Hindlimb muscle (tissue), 1 donor: ENCODE results near the gene CCDC32. TPM values are rescaled to one million over a fixed set of nuclear protein-coding genes. Genes with fewer than 3 reads are reported as not detected.
"Not testable (repeated sequence)": the region's sequence is repeated elsewhere in the genome, so short reads cannot be mapped to it uniquely, and the experiment has no call there.

Experiments used
- DNase-seq: peaks from one replicate; pipeline ENCODE4 v3.0.0-alpha.2; 2013
- polyA plus RNA-seq: library from polyadenylated mRNA; unstranded; fragments of 120-200 nt; gene quantifications from one replicate; pipeline ENCODE4 v1.2.1, GENCODE V29; 2013; ENCODE audit not compliant: insufficient read length

CCDC32 gene
- 21.0 TPM for polyA plus RNA-seq

- peak; percentile 98 for DNase-seq
Observed at GRCh38 chr15:40564591-40565332, at the start of gene CCDC32. Gene CCDC32 (minus strand): TSS chr15:40565042. CDS start chr15:40563015, 2,027 bp downstream.

DNA sequence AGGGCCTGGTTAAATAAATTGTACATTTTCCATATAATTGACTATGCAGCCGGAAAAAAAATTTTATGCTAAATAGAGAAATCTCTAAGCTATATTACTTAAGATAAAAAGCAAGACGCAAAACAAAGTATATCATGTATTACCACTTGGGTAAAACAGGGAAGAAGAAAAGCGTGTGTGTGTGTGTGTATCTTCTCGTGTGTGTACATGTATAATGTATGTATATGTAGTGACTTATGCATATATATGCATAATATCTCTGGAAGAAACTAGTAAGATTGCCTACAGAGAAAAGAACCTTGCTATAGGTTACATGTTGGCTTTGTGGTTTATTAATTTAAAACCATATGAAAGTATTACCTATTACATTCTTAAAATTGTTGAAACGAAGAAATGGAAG lies 48.2 kb upstream of the CCDC32 start:
- DNase-seq: no peak

DNA sequence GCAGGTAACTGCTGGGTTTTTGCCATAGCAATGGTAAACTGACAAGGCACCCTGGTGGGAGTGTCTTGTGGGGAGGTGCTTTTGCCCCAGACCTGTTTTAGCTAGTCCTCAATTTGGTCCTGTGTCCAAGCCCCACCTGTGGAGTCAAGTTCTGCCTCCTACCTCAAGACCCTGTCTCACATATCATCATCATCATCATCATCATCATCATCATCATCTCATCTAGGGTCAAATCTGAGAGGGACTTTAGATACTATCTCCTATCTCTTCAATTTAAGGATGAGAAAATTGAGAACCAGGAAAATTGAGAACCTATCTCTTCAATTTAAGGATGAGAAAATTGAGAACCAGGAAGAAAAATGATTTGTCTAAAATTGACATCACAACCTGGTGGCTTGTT lies 39.1 kb upstream of the CCDC32 start:
- no peak for DNase-seq

- DNase-seq: no peak
Observed at GRCh38 chr15:40600956-40601355, 36.1 kb upstream of the CCDC32 start.

DNA sequence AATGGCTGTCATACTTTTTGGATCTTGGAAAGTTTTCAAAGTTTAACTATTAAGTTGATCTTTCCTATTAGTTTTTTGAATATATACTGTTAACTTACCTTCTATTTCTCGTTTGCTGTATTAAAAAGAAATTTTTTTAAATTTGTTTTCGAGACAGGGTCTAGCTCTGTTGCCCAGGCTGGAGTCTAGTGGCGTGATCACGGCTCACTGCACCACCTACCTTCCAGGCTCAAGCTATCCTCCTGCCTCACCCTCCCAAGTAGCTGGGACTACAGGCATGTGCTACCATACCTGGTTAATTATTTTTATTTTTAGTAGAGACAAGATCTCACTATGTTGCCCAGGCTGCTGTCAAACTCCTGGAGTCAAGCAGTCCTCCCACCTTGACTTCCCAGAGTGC lies 33.8 kb upstream of the CCDC32 start:
- DNase-seq: no peak

DNA sequence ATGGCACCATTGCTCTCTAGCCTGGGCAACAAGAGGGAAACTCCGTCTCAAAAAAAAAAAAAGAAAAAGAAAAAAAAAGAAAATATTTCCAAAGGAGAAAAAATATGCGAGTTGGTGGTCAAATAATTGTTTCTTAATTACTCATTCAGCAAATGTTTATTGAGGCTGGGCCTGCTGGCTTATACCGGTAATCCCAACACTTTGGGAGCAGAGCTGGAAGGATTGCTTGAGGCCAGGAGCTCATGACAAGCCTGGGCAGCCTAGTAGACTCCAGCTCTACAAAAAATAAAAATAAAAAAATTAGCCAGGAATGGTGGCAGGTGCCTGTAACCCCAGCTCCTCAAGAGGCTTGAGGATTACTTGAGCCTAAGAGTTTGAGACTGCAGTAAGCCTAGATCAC lies 33.3 kb upstream of the CCDC32 start:
- no peak for DNase-seq

DNA sequence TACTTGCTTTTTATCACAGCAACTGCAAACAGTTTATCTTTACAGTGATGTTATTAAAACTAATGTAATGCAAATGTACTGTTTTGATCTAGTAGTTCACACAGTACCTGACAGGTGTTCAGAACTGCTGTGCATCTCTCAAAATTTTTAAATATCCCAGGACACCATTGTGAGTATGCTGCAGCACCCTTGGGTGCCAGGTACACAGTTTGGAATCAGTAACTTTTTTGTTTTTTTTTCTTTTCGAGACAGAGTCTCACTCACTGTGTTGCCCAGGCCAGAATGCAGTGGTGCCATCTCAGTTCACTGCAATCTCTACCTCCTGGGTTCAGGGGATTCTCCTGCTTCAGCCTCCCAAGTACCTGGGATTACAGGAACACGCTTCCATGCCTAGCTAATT lies 32.2 kb upstream of the CCDC32 start:
- no peak for DNase-seq

- no peak for DNase-seq
Observed at GRCh38 chr15:40595773-40596172, 30.9 kb upstream of the CCDC32 start.

- DNase-seq: no peak
Observed at GRCh38 chr15:40595219-40595618, 30.4 kb upstream of the CCDC32 start.

GRCh38 chr15:40594429-40594836 lies 29.6 kb upstream of the CCDC32 start:
- peak; percentile 63 for DNase-seq

GRCh38 chr15:40593588-40594428 lies 29.0 kb upstream of the CCDC32 start, which contains the start of gene KNL1:
Gene KNL1 (plus strand): TSS chr15:40594249. CDS start chr15:40602932, 8,683 bp downstream.
- DNase-seq: peak; percentile 96

DNA sequence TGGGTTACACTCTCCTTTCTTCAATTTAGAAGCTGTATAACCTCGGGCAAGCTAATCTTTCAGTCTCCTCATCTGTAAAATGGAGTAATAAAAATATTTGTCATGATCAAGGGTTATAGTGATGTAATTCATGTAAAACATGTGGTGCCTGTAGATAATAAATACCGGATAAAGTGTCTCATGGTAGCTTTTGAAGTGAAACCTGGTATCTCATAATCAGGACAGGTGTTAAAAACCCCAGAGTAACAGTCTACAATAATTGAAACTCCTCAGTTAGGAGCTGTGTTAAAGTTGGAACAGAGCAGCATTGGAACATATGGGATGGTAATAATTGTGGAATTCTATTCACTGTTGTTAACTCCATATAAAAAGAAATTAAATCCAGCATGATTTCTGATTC lies 28.3 kb upstream of the CCDC32 start:
- DNase-seq: no peak

DNA sequence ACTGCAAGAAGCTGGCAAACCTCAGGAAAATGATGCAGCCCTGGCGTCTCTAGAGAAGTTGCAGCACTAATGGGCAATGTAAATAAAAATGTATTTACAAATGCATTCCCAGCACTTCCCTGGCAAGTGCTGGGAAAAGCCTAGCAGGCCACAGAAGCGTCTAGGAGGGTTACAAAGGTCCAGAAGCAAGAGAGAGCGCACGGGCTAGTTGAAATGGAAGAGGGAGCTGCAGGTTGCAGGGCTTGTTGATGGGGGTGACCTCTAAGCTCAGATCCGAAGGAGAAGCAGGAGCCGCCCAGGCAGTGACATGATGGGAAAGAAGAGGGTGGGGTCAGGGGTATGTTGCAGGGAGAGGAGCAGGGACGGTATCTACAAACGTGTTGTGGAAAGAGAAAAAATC lies 26.5 kb upstream of the CCDC32 start:
- DNase-seq: no peak

- no peak for DNase-seq
Observed at GRCh38 chr15:40590667-40591050, 25.8 kb upstream of the CCDC32 start.

- peak; percentile 49 for DNase-seq
Observed at GRCh38 chr15:40584191-40584590, 19.3 kb upstream of the CCDC32 start.

- DNase-seq: peak; percentile 65
Observed at GRCh38 chr15:40582726-40583246, 17.9 kb upstream of the CCDC32 start.

GRCh38 chr15:40581796-40582195 lies 17.0 kb upstream of the CCDC32 start:
- DNase-seq: not testable (repeated sequence)

DNA sequence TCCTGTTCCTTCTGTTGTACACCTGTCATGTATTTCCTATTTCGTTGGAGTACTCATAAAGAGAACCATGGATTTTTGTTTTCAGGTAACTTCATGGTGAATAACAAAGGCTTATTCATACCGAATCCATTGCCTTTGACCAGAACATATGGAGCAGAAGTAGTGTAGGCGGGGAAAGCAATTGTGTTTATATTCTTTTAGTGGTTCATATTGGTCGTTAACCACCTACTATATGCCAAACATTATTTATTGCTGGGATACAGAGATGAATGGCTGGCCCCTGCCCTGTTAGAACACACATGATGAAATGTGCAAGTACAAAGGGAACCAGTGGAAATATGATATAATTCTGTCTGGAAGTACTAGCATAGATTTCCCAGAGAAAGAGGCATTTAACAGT lies 14.1 kb upstream of the CCDC32 start:
- no peak for DNase-seq

GRCh38 chr15:40576914-40577313 lies 12.1 kb upstream of the CCDC32 start:
- not testable (repeated sequence) for DNase-seq

DNA sequence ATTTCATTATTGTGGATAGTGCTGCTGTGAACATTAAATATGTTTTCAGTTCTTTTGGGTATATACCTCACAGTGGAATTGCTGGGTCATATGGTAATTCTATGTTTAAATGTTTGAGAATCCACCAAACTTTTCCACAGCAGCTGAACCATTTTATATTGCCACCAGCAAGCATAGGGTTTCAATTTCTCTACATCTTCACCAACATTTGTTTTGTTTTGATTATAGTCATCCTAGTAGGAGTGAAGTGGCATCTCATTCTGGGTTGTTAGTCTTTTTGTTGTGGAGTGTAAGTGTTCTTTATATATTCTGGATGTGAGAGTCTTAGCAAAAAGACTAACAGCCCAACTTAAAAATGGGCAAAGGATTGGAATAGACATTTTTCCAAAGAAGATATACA lies 10.3 kb upstream of the CCDC32 start:
- no peak for DNase-seq

GRCh38 chr15:40569129-40569953 lies 4.5 kb upstream of the CCDC32 start, which contains the start of gene RPUSD2:
Gene RPUSD2 (plus strand): TSS chr15:40569299. CDS start chr15:40569338, 39 bp downstream.
- DNase-seq: peak; percentile 93

GRCh38 chr15:40567111-40567510 lies 2.3 kb upstream of the CCDC32 start:
- no peak for DNase-seq
